Rectal smooth muscle tissue (tissue), 1 donor: ENCODE results near the gene SNAP47.

ENCODE experiments used
- H3K27ac ChIP-seq: one replicate; pipeline ENCODE4 v1.7.0; 2013; ENCODE audit warnings: low read depth, low read length, inconsistent platforms
- H3K27me3 ChIP-seq: one replicate; pipeline ENCODE4 v1.7.0; 2013; ENCODE audit warnings: low read length; ENCODE audit not compliant: control insufficient read depth, insufficient read depth
- H3K36me3 ChIP-seq: one replicate; pipeline ENCODE4 v1.7.0; 2013; ENCODE audit warnings: low read length; ENCODE audit not compliant: control insufficient read depth, insufficient read depth
- H3K4me1 ChIP-seq: one replicate; pipeline ENCODE4 v1.7.0; 2013; ENCODE audit warnings: low read length; ENCODE audit not compliant: control insufficient read depth, insufficient read depth
- H3K4me3 ChIP-seq: one replicate; pipeline ENCODE4 v1.7.0; 2013; ENCODE audit warnings: low read length
- H3K9ac ChIP-seq: one replicate; pipeline ENCODE4 v1.7.0; 2013; ENCODE audit warnings: low read length

The SNAP47 gene

GRCh38 chr1:227768125-227768439, 32.8 kb downstream of the SNAP47 start:
- Histone ChIP-seq H3K36me3 (peaks cover 19% of the 10 kb centered on the region), H3K4me3 (no peak overlapping the region), H3K27ac (no peak overlapping the region), H3K27me3 (no peaks in the 10 kb centered on the region), H3K9ac (no peak overlapping the region), H3K4me1 (peaks cover 3% of the 10 kb centered on the region)

- H3K36me3 ChIP-seq, result peaks cover 19% of the 10 kb centered on the region
- H3K4me3 ChIP-seq, result no peak overlapping the region
- H3K27ac ChIP-seq, result no peak overlapping the region
Observed at GRCh38 chr1:227768640-227769039, 33.4 kb downstream of the SNAP47 start.

DNA sequence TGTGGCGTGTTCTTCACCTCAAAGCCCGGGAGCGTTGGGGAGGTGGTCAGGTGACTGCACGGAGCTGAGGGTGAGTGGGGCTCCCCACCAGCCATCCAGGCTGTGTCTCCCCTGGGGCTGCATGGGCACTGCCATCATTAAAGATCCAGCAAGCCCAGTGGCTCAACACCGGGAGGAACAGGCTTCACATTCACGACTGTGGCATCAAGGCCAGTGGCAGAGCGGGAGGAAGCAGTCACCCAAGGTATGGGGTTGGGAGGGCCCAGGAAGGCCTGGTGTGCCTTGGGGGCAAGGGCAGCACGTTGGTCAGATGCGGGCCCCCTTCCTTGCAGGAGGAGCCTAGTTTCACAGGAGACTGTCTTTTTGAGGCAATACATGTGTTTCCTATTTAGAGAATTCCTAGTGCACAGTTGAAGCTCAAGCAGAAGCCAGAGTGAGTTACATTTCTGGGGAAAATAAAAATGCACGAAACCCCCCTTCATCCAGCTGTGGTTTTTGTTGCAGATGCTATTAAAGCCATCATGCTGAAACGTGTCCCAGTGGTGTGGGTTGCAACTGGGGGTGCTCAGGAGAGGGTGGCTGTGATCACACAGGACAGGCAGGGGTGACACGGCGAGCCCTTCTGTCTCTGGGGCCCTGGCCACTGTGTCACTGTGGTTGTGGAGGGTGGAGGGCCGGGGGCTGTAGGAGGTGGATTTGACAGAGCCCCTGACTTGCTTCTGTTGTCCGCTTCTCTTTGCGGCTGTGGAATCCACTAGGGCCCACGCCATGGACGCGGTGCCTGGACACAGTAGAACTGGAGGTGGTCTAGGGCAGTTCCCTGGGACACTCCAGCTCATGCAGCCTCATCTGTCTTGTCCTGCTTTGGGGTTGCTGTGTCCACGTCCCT, 34.1 kb downstream of the SNAP47 start:
- Histone ChIP-seq H3K9ac (no peak overlapping the region), H3K4me3 (no peak overlapping the region), H3K4me1 (peaks cover 1% of the 10 kb centered on the region), H3K27me3 (no peaks in the 10 kb centered on the region), H3K27ac (no peak overlapping the region), H3K36me3 (peaks cover 19% of the 10 kb centered on the region)

More at GRCh38 chr1:227768640-227769039, 33.4 kb downstream of the SNAP47 start:
- no peak overlapping the region for H3K9ac ChIP-seq
- H3K27me3 ChIP-seq, result no peaks in the 10 kb centered on the region
- no peaks in the 10 kb centered on the region for H3K4me1 ChIP-seq

DNA sequence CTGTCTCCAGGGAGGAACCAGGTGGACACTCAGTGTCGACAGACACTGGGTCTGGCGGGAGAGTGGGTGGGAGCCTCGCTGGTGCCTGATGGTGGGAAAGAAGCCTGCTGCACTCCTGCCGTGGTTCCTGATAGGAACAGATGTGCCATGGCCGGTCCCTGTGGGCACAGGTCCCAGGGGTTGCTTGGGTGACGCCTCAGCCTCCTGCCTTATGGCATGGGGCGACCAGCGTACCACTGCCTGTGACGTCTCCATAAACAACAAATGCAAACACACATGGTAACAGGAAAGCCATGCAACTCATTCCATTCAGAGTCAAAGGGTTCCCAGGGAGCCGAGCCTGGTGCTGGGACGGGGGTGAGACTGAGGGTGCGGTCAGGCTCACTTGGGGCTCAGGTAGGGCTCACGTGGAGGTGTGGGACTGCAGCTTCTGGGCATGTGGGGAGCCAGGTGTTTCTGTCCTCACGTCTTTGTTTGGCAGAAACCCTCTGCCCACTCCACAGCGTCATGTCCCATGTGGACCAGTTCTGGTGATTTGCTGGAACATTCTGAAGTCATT, 34.8 kb downstream of the SNAP47 start:
- Histone ChIP-seq H3K27ac (no peak overlapping the region), H3K9ac (no peak overlapping the region), H3K36me3 (peaks cover 19% of the 10 kb centered on the region), H3K27me3 (no peaks in the 10 kb centered on the region), H3K4me1 (peaks cover 8% of the 10 kb centered on the region), H3K4me3 (no peak overlapping the region)

- H3K27ac ChIP-seq, result no peak overlapping the region
- no peaks in the 10 kb centered on the region for H3K27me3 ChIP-seq
- H3K4me1 ChIP-seq, result peaks cover 15% of the 10 kb centered on the region
- no peak overlapping the region for H3K9ac ChIP-seq
- peaks cover 19% of the 10 kb centered on the region for H3K36me3 ChIP-seq
- H3K4me3 ChIP-seq, result no peak overlapping the region
Observed at GRCh38 chr1:227770812-227771211, 35.6 kb downstream of the SNAP47 start.

DNA sequence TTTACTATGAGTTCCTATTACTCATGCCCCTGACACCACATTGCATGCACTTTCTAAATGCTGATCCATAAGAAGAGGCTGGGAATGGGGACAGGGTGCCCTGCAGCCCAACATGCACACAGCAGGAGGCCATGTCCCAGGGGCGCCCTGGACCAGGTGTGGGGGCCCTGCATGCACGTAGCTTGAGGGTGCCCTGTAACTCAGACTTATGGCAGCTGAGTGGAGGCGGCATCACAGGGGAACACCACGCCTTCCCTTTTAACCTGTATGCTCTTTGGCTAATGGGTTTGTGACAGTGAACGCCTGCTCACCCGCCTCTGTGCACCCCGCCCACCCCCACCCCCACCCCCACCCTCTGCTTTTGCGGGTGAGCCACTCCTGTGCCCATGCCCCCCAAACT, 36.1 kb downstream of the SNAP47 start:
- H3K4me3 ChIP-seq, result no peak overlapping the region
- no peak overlapping the region for H3K27ac ChIP-seq
- peaks cover 20% of the 10 kb centered on the region for H3K36me3 ChIP-seq
- H3K9ac ChIP-seq, result no peak overlapping the region
- no peaks in the 10 kb centered on the region for H3K27me3 ChIP-seq
- peaks cover 18% of the 10 kb centered on the region for H3K4me1 ChIP-seq

DNA sequence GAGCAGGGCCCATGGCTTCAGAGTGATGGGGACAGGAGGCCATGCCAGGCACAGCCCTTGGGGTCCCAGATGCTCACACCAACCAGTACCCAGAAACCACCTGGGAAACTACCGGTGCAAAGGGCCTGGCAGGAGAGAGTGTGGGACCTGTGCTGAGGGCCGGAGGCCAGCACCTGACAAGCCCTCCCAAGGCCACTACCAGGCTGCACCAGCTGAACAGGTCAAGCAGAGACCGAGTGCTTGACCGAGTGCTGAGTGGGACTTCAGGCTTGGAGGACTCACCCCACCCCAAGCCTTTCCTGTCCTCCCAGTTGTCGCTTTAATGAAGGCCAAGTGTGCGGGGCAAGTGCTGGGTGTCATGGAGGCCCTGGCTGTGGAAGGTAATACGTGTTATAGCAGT, 36.5 kb downstream of the SNAP47 start:
- peaks cover 20% of the 10 kb centered on the region for H3K4me1 ChIP-seq
- no peak overlapping the region for H3K4me3 ChIP-seq
- H3K27me3 ChIP-seq, result no peaks in the 10 kb centered on the region
- H3K36me3 ChIP-seq, result peaks cover 22% of the 10 kb centered on the region
- no peak overlapping the region for H3K9ac ChIP-seq
- H3K27ac ChIP-seq, result no peak overlapping the region

DNA sequence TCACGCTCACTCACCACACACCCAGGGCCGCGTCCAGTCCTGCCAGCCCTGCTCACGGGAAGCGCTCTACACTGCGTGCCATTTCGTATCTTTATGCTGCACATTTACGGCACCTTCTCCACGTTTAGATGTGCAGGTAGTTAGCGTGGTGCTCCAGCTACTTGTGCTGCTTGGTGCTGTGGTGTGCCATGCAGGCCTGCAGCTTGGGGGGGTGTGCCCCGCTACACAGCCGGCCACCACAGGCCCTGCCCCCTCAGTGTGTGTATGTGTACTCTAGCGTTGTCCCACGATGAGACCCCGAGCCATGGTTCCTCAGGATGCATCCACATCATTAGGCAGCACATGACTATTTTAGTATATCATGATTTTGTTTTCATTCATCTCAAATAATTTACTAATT, 38.3 kb downstream of the SNAP47 start:
- Histone ChIP-seq H3K4me1 (peaks cover 20% of the 10 kb centered on the region), H3K9ac (no peak overlapping the region), H3K4me3 (no peak overlapping the region), H3K27ac (no peak overlapping the region), H3K27me3 (no peaks in the 10 kb centered on the region), H3K36me3 (peaks cover 5% of the 10 kb centered on the region)

GRCh38 chr1:227774051-227774731, 39.0 kb downstream of the SNAP47 start:
- peaks cover 3% of the 10 kb centered on the region for H3K36me3 ChIP-seq

DNA sequence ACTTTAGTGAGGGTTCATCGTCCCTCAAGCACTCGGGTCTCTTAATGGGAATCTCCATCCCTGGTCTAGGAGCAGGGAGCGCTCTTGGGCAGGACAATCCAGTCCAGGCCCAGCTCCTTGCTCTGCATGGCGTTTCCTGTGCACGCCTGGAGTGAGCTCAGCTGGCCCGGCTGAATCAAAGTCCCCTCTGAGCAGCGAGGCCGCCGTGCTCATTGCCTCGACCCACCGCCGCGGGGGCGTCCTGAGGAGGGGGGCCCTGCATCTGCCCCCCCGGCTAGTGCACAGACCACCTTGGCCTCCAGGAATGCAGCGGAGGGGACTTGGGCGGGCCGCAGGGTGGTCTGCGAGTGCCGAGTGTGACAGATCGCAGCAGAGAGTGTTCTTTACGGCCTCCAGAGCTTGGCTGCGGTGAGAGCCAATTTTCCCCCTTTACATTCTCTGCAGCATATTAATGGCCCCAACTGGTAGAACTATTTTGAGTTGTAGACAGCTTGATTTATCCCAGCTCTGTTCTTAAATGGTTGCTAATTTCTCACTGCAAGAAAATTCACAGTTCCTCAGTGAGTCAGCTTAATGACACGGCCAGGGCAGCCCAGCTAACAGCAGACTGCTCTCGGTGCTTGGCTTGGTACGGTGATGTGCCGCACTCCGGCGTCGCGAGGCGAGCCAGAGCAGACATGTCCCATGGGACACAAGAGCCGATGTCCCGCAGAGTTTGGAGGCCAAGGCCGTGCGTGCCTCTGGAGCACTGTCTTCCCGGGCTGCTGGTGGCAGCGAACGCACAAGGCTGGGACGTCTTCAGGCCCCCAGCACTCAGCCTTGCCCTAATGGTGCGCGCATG, 39.8 kb downstream of the SNAP47 start:
- Histone ChIP-seq H3K27me3 (no peaks in the 10 kb centered on the region), H3K27ac (peak overlapping the region; percentile 65), H3K36me3 (peaks cover 3% of the 10 kb centered on the region)

More at GRCh38 chr1:227774051-227774731, 39.0 kb downstream of the SNAP47 start:
- H3K4me1 ChIP-seq, result peaks cover 20% of the 10 kb centered on the region
- H3K4me3 ChIP-seq, result no peak overlapping the region
- H3K27me3 ChIP-seq, result no peaks in the 10 kb centered on the region
- no peak overlapping the region for H3K9ac ChIP-seq
- no peak overlapping the region for H3K27ac ChIP-seq

DNA sequence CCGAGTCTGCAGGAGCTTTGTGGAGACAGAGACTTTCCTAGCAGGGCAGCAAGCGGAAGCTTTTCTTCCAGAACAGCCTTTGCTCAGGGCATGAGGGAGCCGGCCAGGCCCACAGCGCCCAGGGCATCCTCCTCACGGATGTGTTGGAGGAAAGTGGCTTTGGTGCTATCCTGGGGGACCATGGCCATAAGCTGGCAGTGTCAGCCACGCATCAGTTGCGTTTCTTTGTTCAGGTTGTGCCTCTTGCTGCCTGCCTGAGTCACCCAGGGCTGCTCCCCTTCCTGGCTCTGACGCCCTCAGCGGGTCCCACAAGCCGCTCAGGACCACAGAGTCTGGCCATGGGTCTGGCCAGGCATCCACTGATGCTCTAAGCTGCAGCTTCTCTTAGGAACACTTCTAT, 40.6 kb downstream of the SNAP47 start:
- Histone ChIP-seq H3K4me1 (peaks cover 20% of the 10 kb centered on the region), H3K27ac (peak overlapping the region; percentile 65), H3K27me3 (no peaks in the 10 kb centered on the region), H3K36me3 (peaks cover 6% of the 10 kb centered on the region), H3K4me3 (no peak overlapping the region), H3K9ac (no peak overlapping the region)

More for the DNA sequence above, 39.8 kb downstream of the SNAP47 start:
- no peak overlapping the region for H3K9ac ChIP-seq
- H3K4me3 ChIP-seq, result no peak overlapping the region
- peaks cover 20% of the 10 kb centered on the region for H3K4me1 ChIP-seq

- H3K36me3 ChIP-seq, result peaks cover 7% of the 10 kb centered on the region
- no peak overlapping the region for H3K27ac ChIP-seq
- no peak overlapping the region for H3K4me3 ChIP-seq
- no peak overlapping the region for H3K9ac ChIP-seq
- peaks cover 20% of the 10 kb centered on the region for H3K4me1 ChIP-seq
- H3K27me3 ChIP-seq, result no peaks in the 10 kb centered on the region
Observed at GRCh38 chr1:227776331-227776771, 41.1 kb downstream of the SNAP47 start.
